Measurements from ENCODE around the gene ERF. TPM values are rescaled to one million over a fixed set of nuclear protein-coding genes. Genes with fewer than 3 reads are reported as not detected.

Gene ERF
- total and polyA plus RNA-seq, 4 experiments from 2014 or later, result 2.7 to 39.9 (median 21.1) TPM

DNA sequence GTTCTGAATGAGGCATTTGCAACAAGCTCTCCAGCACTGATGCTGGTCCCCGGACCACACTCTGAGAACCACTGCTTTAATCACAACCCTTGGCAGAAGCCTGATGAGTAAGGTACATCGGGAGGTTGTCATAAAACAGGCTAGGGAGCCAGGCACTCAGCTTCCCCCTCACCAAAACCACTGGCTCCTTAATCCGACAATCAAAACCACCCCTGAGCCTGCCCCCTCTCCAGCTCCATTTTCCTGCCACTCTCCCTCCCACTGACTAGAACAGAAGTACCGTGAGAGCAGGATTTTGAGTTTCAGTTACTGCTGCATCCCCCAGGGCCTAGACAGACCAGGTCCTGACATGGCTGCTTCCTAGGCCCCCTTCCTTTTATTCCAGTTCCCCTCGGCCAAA, 19.7 kb downstream of the ERF start:
- DNase-seq, result no peak
- Histone ChIP-seq H3K4me1 (ENCODE audit: insufficient read depth, low read length) (peaks cover 12% of the 10 kb centered on the region), H3K27me3 (ENCODE audit: insufficient read depth, low read length) (no peaks in the 10 kb centered on the region), H3K4me3 (ENCODE audit: low read length in 2 of 2) (no peak overlapping the region), H3K27ac (ENCODE audit: low read depth, low read length) (no peak overlapping the region), H3K36me3 (ENCODE audit: insufficient read depth, low read length) (peaks cover 70% of the 10 kb centered on the region), H3K9me3 (ENCODE audit: control insufficient read depth in 1 of 2, low read length in 2 of 2) (no peaks in the 10 kb centered on the region)
- no peaks in the 10 kb centered on the region for H3K27me3 Mint-ChIP-seq
- intact Hi-C loops (cut with micrococcal nuclease), result no loop called here
- ChIA-PET CTCF (ENCODE audit: partially characterized antibody) (interaction anchor here (0.6 to 1.9 kb wide), 4 partner anchors 9 to 126 kb away, joined by 3 to 5 read pairs (median 4); no protein-coding TSS in a partner anchor), POLR2A (ENCODE audit: partially characterized antibody) (interaction anchor here (0.9 to 2.8 kb wide), 3 partner anchors 13 to 36 kb away, joined by 3 to 7 read pairs (median 4); partner anchors contain the start of gene ZNF526)
- H3K36me3 Mint-ChIP-seq, result peaks cover 28 to 70% of the 10 kb centered on the region in 2 donors
- H3K9me3 Mint-ChIP-seq, result peaks cover 0 to 2% (median 0%) of the 10 kb centered on the region in 8 donors
- peaks cover 8 to 24% (median 14%) of the 10 kb centered on the region in 4 donors for H3K4me1 Mint-ChIP-seq
- peak overlapping the region in 1 of 7 donors; percentile 61 for H3K27ac Mint-ChIP-seq
- H3K4me3 Mint-ChIP-seq, result no peak overlapping the region

DNA sequence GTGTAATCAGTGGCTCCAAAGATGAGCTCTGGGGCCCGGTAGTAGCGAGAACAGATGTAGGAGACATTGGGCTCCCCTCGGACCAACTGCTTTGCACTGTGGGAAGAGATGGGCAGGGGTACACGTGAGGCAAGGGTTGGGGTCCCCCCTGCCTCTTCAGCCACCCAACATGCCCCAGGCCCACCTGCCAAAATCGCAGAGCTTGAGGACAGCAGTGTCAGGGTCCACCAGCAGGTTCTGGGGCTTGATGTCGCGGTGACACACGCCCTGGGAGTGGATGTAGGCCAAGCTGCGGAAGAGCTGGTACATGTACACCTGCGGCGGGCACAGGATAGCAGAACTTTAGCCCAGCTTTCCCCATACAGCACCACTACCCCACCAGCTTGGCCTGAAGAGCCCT, 20.6 kb downstream of the ERF start:
- H3K27ac ChIP-seq (ENCODE audit: low read depth, low read length), result no peak overlapping the region
- no peaks in the 10 kb centered on the region for H3K9me3 Mint-ChIP-seq
- no peaks in the 10 kb centered on the region for H3K27me3 ChIP-seq (ENCODE audit: insufficient read depth, low read length)
- peak overlapping the region in 1 of 7 donors; percentile 29 for H3K27ac Mint-ChIP-seq
- intact Hi-C loops (cut with micrococcal nuclease), result no loop called here
- CTCF ChIA-PET (ENCODE audit: partially characterized antibody), result interaction anchor here (0.8 to 1.4 kb wide), 3 partner anchors 14 to 132 kb away, joined by 3 to 4 read pairs (median 3); partner anchors contain the start of gene DEDD2
- no peaks in the 10 kb centered on the region for H3K27me3 Mint-ChIP-seq
- no peaks in the 10 kb centered on the region for H3K9me3 ChIP-seq (ENCODE audit: control insufficient read depth in 1 of 2, low read length in 2 of 2)
- H3K36me3 ChIP-seq (ENCODE audit: insufficient read depth, low read length), result peaks cover 70% of the 10 kb centered on the region
- H3K36me3 Mint-ChIP-seq, result peaks cover 34 to 71% of the 10 kb centered on the region in 2 donors
- no peak for DNase-seq
- H3K4me3 Mint-ChIP-seq, result no peak overlapping the region
- H3K4me1 Mint-ChIP-seq, result peaks cover 6 to 16% (median 8%) of the 10 kb centered on the region in 4 donors
- H3K4me3 ChIP-seq (ENCODE audit: low read length in 2 of 2), result no peak overlapping the region
- POLR2A ChIA-PET (ENCODE audit: partially characterized antibody), result interaction anchor here (1.4 to 2.6 kb wide), 3 partner anchors 8 to 102 kb away, joined by 5 to 10 read pairs (median 8); partner anchors contain the start of genes GSK3A and POU2F2
- peaks cover 6% of the 10 kb centered on the region for H3K4me1 ChIP-seq (ENCODE audit: insufficient read depth, low read length)

DNA sequence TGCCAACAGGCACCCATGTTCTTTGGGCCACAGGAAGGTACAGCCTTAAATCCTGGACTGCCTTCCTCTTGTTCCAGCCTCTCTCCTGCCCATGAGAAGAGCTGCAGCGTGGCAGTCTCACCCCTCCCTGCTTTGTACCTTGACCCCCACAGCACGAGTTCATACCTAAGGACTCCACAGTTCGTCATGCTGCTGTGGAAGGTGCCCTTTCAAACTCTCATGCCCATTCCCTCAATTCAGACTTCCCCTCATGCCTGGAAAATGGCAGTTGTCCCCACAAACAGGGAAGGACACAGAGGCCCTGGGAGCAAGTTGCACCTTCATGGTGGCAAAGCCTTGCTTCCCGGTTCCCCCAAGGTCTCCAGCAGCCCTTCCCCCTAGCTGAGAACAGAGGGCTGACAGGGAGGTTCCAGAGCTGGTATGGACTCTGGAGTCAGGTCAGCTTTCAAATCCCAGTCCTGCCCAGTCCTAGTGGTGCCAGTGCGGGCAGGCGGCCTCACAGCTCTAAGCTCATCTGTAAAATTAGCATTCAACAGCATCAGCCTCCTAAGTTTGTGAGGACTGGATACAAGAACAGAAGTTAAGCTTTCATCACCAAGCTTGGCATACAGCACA, 21.1 kb downstream of the ERF start:
- no peak overlapping the region for H3K4me3 ChIP-seq (ENCODE audit: low read length in 2 of 2)
- no peak overlapping the region for H3K27ac ChIP-seq (ENCODE audit: low read depth, low read length)
- DNase-seq, result no peak
- H3K36me3 ChIP-seq (ENCODE audit: insufficient read depth, low read length), result peaks cover 70% of the 10 kb centered on the region
- peak overlapping the region in 5 of 7 donors; percentile 25 to 75 (median 50) for H3K27ac Mint-ChIP-seq
- H3K27me3 ChIP-seq (ENCODE audit: insufficient read depth, low read length), result no peaks in the 10 kb centered on the region
- CTCF ChIA-PET (ENCODE audit: partially characterized antibody), result interaction anchor here (1.0 to 1.4 kb wide), 3 partner anchors 17 to 132 kb away, joined by 3 read pairs; partner anchors contain the start of gene DEDD2
- no peaks in the 10 kb centered on the region for H3K4me1 ChIP-seq (ENCODE audit: insufficient read depth, low read length)
- peaks cover 2 to 10% (median 7%) of the 10 kb centered on the region in 4 donors for H3K4me1 Mint-ChIP-seq
- no peaks in the 10 kb centered on the region for H3K27me3 Mint-ChIP-seq
- no peaks in the 10 kb centered on the region for H3K9me3 Mint-ChIP-seq
- intact Hi-C loops (cut with micrococcal nuclease), result no loop called here
- H3K9me3 ChIP-seq (ENCODE audit: control insufficient read depth in 1 of 2, low read length in 2 of 2), result no peaks in the 10 kb centered on the region
- POLR2A ChIA-PET (ENCODE audit: partially characterized antibody), result interaction anchor here (1.4 to 2.6 kb wide), 3 partner anchors 9 to 101 kb away, joined by 5 to 10 read pairs (median 8); partner anchors contain the start of genes GSK3A and POU2F2
- peaks cover 35 to 71% of the 10 kb centered on the region in 2 donors for H3K36me3 Mint-ChIP-seq
- H3K4me3 Mint-ChIP-seq, result no peak overlapping the region

DNA sequence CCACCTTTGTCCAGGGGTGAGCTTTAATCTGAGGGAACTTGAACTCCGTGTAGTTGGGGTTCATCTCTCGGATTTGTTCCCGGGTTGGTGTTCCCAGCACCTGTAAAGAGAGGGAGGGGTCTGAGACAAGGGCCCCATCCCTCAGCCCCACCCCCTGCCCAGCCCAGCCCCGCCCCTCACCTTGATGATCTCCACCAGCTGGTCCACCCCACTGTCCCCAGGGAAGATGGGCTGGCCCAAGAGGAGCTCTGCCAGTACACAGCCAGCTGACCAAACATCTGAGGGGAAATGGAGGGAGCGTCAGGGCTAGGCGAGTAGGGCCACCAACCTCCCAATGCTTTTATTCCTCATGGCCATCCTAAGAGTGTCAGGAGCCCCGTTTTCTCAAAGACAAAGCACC, 21.8 kb downstream of the ERF start:
- Mint-ChIP-seq H3K9me3 (no peaks in the 10 kb centered on the region), H3K27ac (peak overlapping the region in 3 of 7 donors; percentile 50 to 75 (median 65)), H3K4me1 (peaks cover 2 to 10% (median 7%) of the 10 kb centered on the region in 4 donors), H3K36me3 (peaks cover 35 to 75% of the 10 kb centered on the region in 2 donors), H3K27me3 (no peaks in the 10 kb centered on the region), H3K4me3 (no peak overlapping the region)
- ChIA-PET CTCF (ENCODE audit: partially characterized antibody) (interaction anchor here (1.0 to 1.4 kb wide), 2 partner anchors 16 to 63 kb away, joined by 3 read pairs; partner anchors contain the start of gene DEDD2), POLR2A (ENCODE audit: partially characterized antibody) (interaction anchor here (1.3 to 2.6 kb wide), 3 partner anchors 9 to 34 kb away, joined by 4 to 10 read pairs (median 4); partner anchors contain the start of genes GSK3A and ZNF526)
- Histone ChIP-seq H3K36me3 (ENCODE audit: insufficient read depth, low read length) (peaks cover 69% of the 10 kb centered on the region), H3K4me1 (ENCODE audit: insufficient read depth, low read length) (peaks cover under 1% of the 10 kb centered on the region), H3K4me3 (ENCODE audit: low read length in 2 of 2) (no peak overlapping the region), H3K27ac (ENCODE audit: low read depth, low read length) (no peak overlapping the region), H3K9me3 (ENCODE audit: control insufficient read depth in 1 of 2, low read length in 2 of 2) (no peaks in the 10 kb centered on the region), H3K27me3 (ENCODE audit: insufficient read depth, low read length) (no peaks in the 10 kb centered on the region)
- intact Hi-C loops (cut with micrococcal nuclease), result no loop called here
- peak in 1 of 5 donors; percentile 1 for DNase-seq

DNA sequence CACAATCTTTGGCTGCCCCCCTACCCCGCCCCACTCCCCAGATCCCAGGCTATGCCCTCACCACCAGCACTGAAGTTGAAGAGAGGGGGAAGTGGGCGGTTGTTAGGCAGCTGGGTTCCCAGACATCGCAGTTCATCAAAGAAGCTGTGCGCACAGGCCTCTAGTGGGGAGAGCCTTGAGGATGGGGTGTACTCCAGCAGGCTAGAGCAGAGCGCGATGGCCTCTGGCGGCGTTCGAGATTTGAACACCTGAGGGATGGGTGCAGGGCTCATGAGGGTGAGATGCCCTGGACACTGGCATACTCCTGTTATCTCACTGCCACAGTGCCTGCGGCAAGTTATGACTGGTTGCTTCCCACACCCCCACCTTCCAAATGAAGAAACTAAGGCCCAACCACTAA, 22.5 kb downstream of the ERF start:
- CTCF ChIA-PET (ENCODE audit: partially characterized antibody), result interaction anchor here (0.6 to 0.7 kb wide), 2 partner anchors 20 to 57 kb away, joined by 3 read pairs; no protein-coding TSS in a partner anchor
- H3K4me3 Mint-ChIP-seq, result no peak overlapping the region

DNA sequence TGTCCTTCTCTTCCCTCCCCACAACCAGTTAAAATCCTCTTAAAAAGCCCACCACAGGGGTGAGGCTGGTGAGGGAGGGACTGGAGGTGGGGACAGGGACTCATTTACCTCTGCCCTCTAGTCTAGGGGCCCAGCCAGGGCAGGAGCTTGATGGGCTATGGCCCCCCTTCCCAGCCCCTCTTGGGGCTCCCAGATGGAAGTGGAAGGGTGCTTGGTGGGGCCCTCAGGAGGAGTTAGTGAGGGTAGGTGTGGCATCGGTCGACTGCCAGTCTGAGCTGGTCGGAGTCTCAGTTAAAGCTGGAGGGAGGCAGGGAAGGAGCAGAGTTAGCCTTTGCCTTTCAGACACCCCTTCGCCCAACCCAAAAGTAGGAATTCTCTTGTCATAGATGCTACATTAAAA, 24.4 kb downstream of the ERF start:
- ChIA-PET CTCF (ENCODE audit: partially characterized antibody) (interaction anchor here (1.0 to 1.5 kb wide), 3 partner anchors 11 to 98 kb away, joined by 3 to 4 read pairs (median 4); partner anchors contain the start of genes GSK3A and POU2F2), POLR2A (ENCODE audit: partially characterized antibody) (interaction anchor here (1.0 to 1.7 kb wide), 3 partner anchors 10 to 65 kb away, joined by 3 to 9 read pairs (median 4); partner anchors contain the start of gene GSK3A)
- peaks cover 35 to 83% of the 10 kb centered on the region in 2 donors for H3K36me3 Mint-ChIP-seq
- no peaks in the 10 kb centered on the region for H3K9me3 ChIP-seq (ENCODE audit: control insufficient read depth in 1 of 2, low read length in 2 of 2)
- peaks cover 72% of the 10 kb centered on the region for H3K36me3 ChIP-seq (ENCODE audit: insufficient read depth, low read length)
- H3K27ac ChIP-seq (ENCODE audit: low read depth, low read length), result no peak overlapping the region
- no peak overlapping the region for H3K4me3 Mint-ChIP-seq
- no peaks in the 10 kb centered on the region for H3K9me3 Mint-ChIP-seq
- H3K27me3 Mint-ChIP-seq, result no peaks in the 10 kb centered on the region
- DNase-seq, result no peak
- peak overlapping the region in 1 of 7 donors; percentile 50 for H3K27ac Mint-ChIP-seq
- intact Hi-C loops (cut with micrococcal nuclease), result no loop called here
- H3K27me3 ChIP-seq (ENCODE audit: insufficient read depth, low read length), result no peaks in the 10 kb centered on the region
- peaks cover 9 to 13% (median 10%) of the 10 kb centered on the region in 4 donors for H3K4me1 Mint-ChIP-seq
- H3K4me1 ChIP-seq (ENCODE audit: insufficient read depth, low read length), result peaks cover 3% of the 10 kb centered on the region
- H3K4me3 ChIP-seq (ENCODE audit: low read length in 2 of 2), result no peak overlapping the region

More for the DNA sequence above, 22.5 kb downstream of the ERF start:
- Histone ChIP-seq H3K36me3 (ENCODE audit: insufficient read depth, low read length) (peaks cover 69% of the 10 kb centered on the region), H3K27me3 (ENCODE audit: insufficient read depth, low read length) (no peaks in the 10 kb centered on the region), H3K4me1 (ENCODE audit: insufficient read depth, low read length) (peaks cover 3% of the 10 kb centered on the region), H3K9me3 (ENCODE audit: control insufficient read depth in 1 of 2, low read length in 2 of 2) (no peaks in the 10 kb centered on the region), H3K27ac (ENCODE audit: low read depth, low read length) (no peak overlapping the region), H3K4me3 (ENCODE audit: low read length in 2 of 2) (no peak overlapping the region)
- POLR2A ChIA-PET (ENCODE audit: partially characterized antibody), result interaction anchor here (1.0 to 2.6 kb wide), 4 partner anchors 9 to 33 kb away, joined by 3 to 10 read pairs (median 4); partner anchors contain the start of genes GSK3A and ZNF526
- intact Hi-C loops (cut with micrococcal nuclease), result no loop called here
- Mint-ChIP-seq H3K27me3 (no peaks in the 10 kb centered on the region), H3K4me1 (peaks cover 2 to 10% (median 7%) of the 10 kb centered on the region in 4 donors), H3K9me3 (no peaks in the 10 kb centered on the region), H3K36me3 (peaks cover 35 to 79% of the 10 kb centered on the region in 2 donors), H3K27ac (no peak overlapping the region)
- no peak for DNase-seq
